Osteoblast (primary cell): ENCODE data around the gene PRODH2. TPM values are rescaled to one million over a fixed set of nuclear protein-coding genes. Genes with fewer than 3 reads are reported as not detected.

Experiments used
- DNase-seq: peaks from one replicate; pipeline ENCODE4 v3.0.0; 2011; ENCODE audit warnings: low spot score, mixed read lengths; ENCODE audit not compliant: insufficient read length; ENCODE audit errors: missing footprints
- H2AFZ ChIP-seq: 2 replicates; pipeline ENCODE4 v1.6.0; 2011; ENCODE audit warnings: mild to moderate bottlenecking, low read length
- H3K27ac ChIP-seq: 2 replicates; pipeline ENCODE4 v1.5.1; 2011; ENCODE audit warnings: mild to moderate bottlenecking, low read depth, low read length, moderate library complexity
- H3K27me3 ChIP-seq: 2 replicates; pipeline ENCODE4 v1.6.0; 2012; ENCODE audit warnings: mild to moderate bottlenecking, control low read depth, inconsistent platforms, low read length, moderate library complexity; ENCODE audit not compliant: insufficient read depth
- H3K36me3 ChIP-seq: 2 replicates; pipeline ENCODE4 v1.5.1; 2011; ENCODE audit warnings: mild to moderate bottlenecking, low read length, control low read depth, moderate library complexity; ENCODE audit not compliant: insufficient read depth
- H3K4me1 ChIP-seq: 2 replicates; pipeline ENCODE4 v1.5.1; 2011; ENCODE audit warnings: mild to moderate bottlenecking, low read length, control low read depth, moderate library complexity; ENCODE audit not compliant: insufficient read depth
- H3K4me2 ChIP-seq: 2 replicates; pipeline ENCODE4 v1.6.0; 2011; ENCODE audit warnings: mild to moderate bottlenecking, low read length; ENCODE audit not compliant: insufficient read depth
- H3K4me3 ChIP-seq: fragments of 200-600 bp; sonication (generic); 3 replicates; pipeline ENCODE4 v1.5.1; 2012; ENCODE audit warnings: mild to moderate bottlenecking, low read length, inconsistent platforms; ENCODE audit not compliant: insufficient read depth
- H3K79me2 ChIP-seq: 2 replicates; pipeline ENCODE4 v1.6.0; 2012; ENCODE audit warnings: mild to moderate bottlenecking, low read length, control low read depth, inconsistent platforms; ENCODE audit not compliant: insufficient read depth
- H3K9me3 ChIP-seq: 2 replicates; pipeline ENCODE4 v1.5.1; 2011; ENCODE audit warnings: low read depth, low read length, control low read depth
- H4K20me1 ChIP-seq: 2 replicates; pipeline ENCODE4 v1.6.0; 2012; ENCODE audit warnings: mild to moderate bottlenecking, low read length, control low read depth; ENCODE audit not compliant: insufficient read depth
- CTCF ChIP-seq: IDR thresholded peaks from 2 replicates; pipeline ENCODE4 v1.5.1; 2011; ENCODE audit warnings: mild to moderate bottlenecking, low read depth, low read length, moderate library complexity; ENCODE audit errors: extremely low read depth
- total RNA-seq: library from RNA; depleted of rRNA; stranded (reverse); fragments of >200 nt; gene quantifications from 2 replicates; pipeline ENCODE4 v1.2.3, GENCODE V29; 2012

The PRODH2 gene
- total RNA-seq, 1 donor = not detected

GRCh38 chr19:35766571-35767104 lies 46.0 kb downstream of the PRODH2 start:
- Histone ChIP-seq H3K27ac (no peak overlapping the region), H4K20me1 (no peaks in the 10 kb centered on the region), H3K9me3 (no peaks in the 10 kb centered on the region), H3K4me2 (no peak overlapping the region), H2AFZ (no peak overlapping the region), H3K36me3 (peaks cover 27% of the 10 kb centered on the region), H3K4me1 (no peaks in the 10 kb centered on the region), H3K79me2 (no peaks in the 10 kb centered on the region), H3K4me3 (no peak overlapping the region), H3K27me3 (no peaks in the 10 kb centered on the region)
- no peak for TF ChIP-seq CTCF
- DNase-seq = no peak

GRCh38 chr19:35764432-35765315 lies 48.0 kb downstream of the PRODH2 start:
- Histone ChIP-seq H3K36me3 (peaks cover 39% of the 10 kb centered on the region), H4K20me1 (peaks cover 2% of the 10 kb centered on the region), H3K27ac (no peak overlapping the region), H3K9me3 (no peaks in the 10 kb centered on the region), H3K79me2 (peaks cover 11% of the 10 kb centered on the region), H3K4me3 (no peak overlapping the region), H3K4me1 (peaks cover 6% of the 10 kb centered on the region), H2AFZ (no peak overlapping the region), H3K27me3 (no peaks in the 10 kb centered on the region), H3K4me2 (no peak overlapping the region)
- no peak for TF ChIP-seq CTCF
- DNase-seq = no peak

GRCh38 chr19:35760711-35761349 lies 51.8 kb downstream of the PRODH2 start:
- no peak for DNase-seq
- Histone ChIP-seq H3K4me1 (peaks cover 28% of the 10 kb centered on the region), H3K79me2 (peaks cover 26% of the 10 kb centered on the region), H3K36me3 (peaks cover 32% of the 10 kb centered on the region), H4K20me1 (peaks cover 10% of the 10 kb centered on the region), H3K4me3 (no peak overlapping the region), H2AFZ (no peak overlapping the region), H3K9me3 (no peaks in the 10 kb centered on the region), H3K27ac (no peak overlapping the region), H3K4me2 (no peak overlapping the region), H3K27me3 (no peaks in the 10 kb centered on the region)
- no peak for TF ChIP-seq CTCF

- TF ChIP-seq CTCF = no peak
- no peaks in the 10 kb centered on the region for H3K27me3 ChIP-seq
Measured at GRCh38 chr19:35759697-35760096, 52.9 kb downstream of the PRODH2 start.

More at GRCh38 chr19:35759697-35760096, 52.9 kb downstream of the PRODH2 start:
- Histone ChIP-seq H3K79me2 (peaks cover 26% of the 10 kb centered on the region), H3K4me3 (no peak overlapping the region), H3K4me2 (no peak overlapping the region), H2AFZ (no peak overlapping the region), H3K9me3 (no peaks in the 10 kb centered on the region), H3K27ac (no peak overlapping the region), H3K36me3 (peaks cover 26% of the 10 kb centered on the region), H3K4me1 (peaks cover 32% of the 10 kb centered on the region), H4K20me1 (peaks cover 10% of the 10 kb centered on the region)
- DNase-seq = no peak
